H1 (cell line): ENCODE data around the gene FHIT. TPM values are rescaled to one million over a fixed set of nuclear protein-coding genes. Genes with fewer than 3 reads are reported as not detected.

ENCODE experiments used
- CTCF ChIA-PET: fragments of 300-600 bp; sonication (Branson Sonifier 250); formaldehyde crosslinking; loops from one replicate; lab custom pipeline; 2021; ENCODE audit not compliant: partially characterized antibody; lab: Charles Lee
- POLR2A ChIA-PET: fragments of 300-600 bp; sonication (Branson Sonifier 250); formaldehyde crosslinking; loops from one replicate; lab custom pipeline; 2021; ENCODE audit warnings: inconsistent platforms; ENCODE audit not compliant: partially characterized antibody; lab: Charles Lee
- DNase-seq, 2 experiments: peaks; one replicate each; pipeline versions ENCODE4 v3.0.0 to v3.0.0-alpha.2; 2010 to 2022; ENCODE audit warnings: low spot score in 2 of 2, low read depth in 1 of 2, mixed read lengths in 1 of 2
- FAIRE-seq: peaks from 2 replicates; lab custom pipeline; 2011; peaks lifted over from hg19 to GRCh38; lab: Jason Lieb, UNC
- H2AFZ ChIP-seq: 2 replicates; pipeline ENCODE4 v1.8.1; 2012; ENCODE audit warnings: low read length, inconsistent platforms
- H2AK5ac ChIP-seq: 2 replicates; pipeline ENCODE4 v1.6.1; 2013; ENCODE audit warnings: low read depth, low read length
- H2BK120ac ChIP-seq: replicated peaks from 2 replicates; pipeline ENCODE3; 2013; ENCODE audit warnings: low read depth, low read length, inconsistent platforms
- H2BK12ac ChIP-seq: 2 replicates; pipeline ENCODE4 v1.6.1; 2013; ENCODE audit warnings: low read depth, low read length
- H2BK15ac ChIP-seq: 2 replicates; pipeline ENCODE4 v1.6.1; 2013; ENCODE audit warnings: low read length
- H2BK20ac ChIP-seq: 2 replicates; pipeline ENCODE4 v1.6.1; 2013; ENCODE audit warnings: low read length
- H2BK5ac ChIP-seq: 2 replicates; pipeline ENCODE4 v1.6.1; 2013; ENCODE audit warnings: low read depth, low read length
- H3K14ac ChIP-seq: 2 replicates; pipeline ENCODE4 v1.6.1; 2013; ENCODE audit warnings: inconsistent platforms; ENCODE audit not compliant: insufficient read length
- H3K18ac ChIP-seq: 2 replicates; pipeline ENCODE4 v1.6.1; 2013; ENCODE audit warnings: low read length; ENCODE audit errors: extremely low read depth
- H3K23ac ChIP-seq: 2 replicates; pipeline ENCODE4 v1.6.1; 2013; ENCODE audit warnings: inconsistent platforms; ENCODE audit not compliant: insufficient read length
- H3K23me2 ChIP-seq: 2 replicates; pipeline ENCODE4 v1.6.1; 2013; ENCODE audit warnings: low read depth, low read length
- H3K27ac ChIP-seq: 2 replicates; pipeline ENCODE4 v1.6.1; 2011; ENCODE audit warnings: low read depth, low read length, inconsistent platforms
- H3K27me3 ChIP-seq, 4 experiments: replicated peaks in 1 of 4; 1 replicate in 1 of 4; 2 replicates in 3 of 4; pipeline versions ENCODE4 v1.6.1 to v1.8.1; 2011 to 2013; ENCODE audit warnings: low read length in 3 of 4, mild to moderate bottlenecking in 3 of 4, inconsistent platforms in 2 of 4, mixed read lengths in 2 of 4, moderate library complexity in 1 of 4; ENCODE audit not compliant: control insufficient read depth in 3 of 4, insufficient read depth in 3 of 4; ENCODE audit errors: extremely low read depth in 1 of 4
- H3K36me3 ChIP-seq, 4 experiments: 2 replicates each; pipeline versions ENCODE4 v1.6.1 to v1.8.1; 2011 to 2013; ENCODE audit warnings: mild to moderate bottlenecking in 4 of 4, low read length in 3 of 4, moderate library complexity in 2 of 4, control low read depth in 1 of 4, inconsistent platforms in 1 of 4; ENCODE audit not compliant: insufficient read depth in 4 of 4, control insufficient read depth in 2 of 4
- H3K4ac ChIP-seq: replicated peaks from 2 replicates; pipeline ENCODE3; 2013; ENCODE audit warnings: low read length, low read depth, mixed read lengths, inconsistent platforms; ENCODE audit not compliant: insufficient read length
- H3K4me1 ChIP-seq, 4 experiments: replicated peaks in 1 of 4; 1 replicate in 1 of 4; 2 replicates in 3 of 4; pipeline versions ENCODE4 v1.6.1 to v1.8.1; 2011 to 2013; ENCODE audit warnings: low read length in 3 of 4, inconsistent platforms in 2 of 4, mixed read lengths in 1 of 4; ENCODE audit not compliant: insufficient read depth in 4 of 4, control insufficient read depth in 3 of 4
- H3K4me2 ChIP-seq, 2 experiments: 2 replicates each; pipeline versions ENCODE4 v1.6.1 to v1.8.1; 2011 to 2013; ENCODE audit warnings: low read depth in 2 of 2, low read length in 2 of 2, control low read depth in 1 of 2, inconsistent platforms in 1 of 2, mild to moderate bottlenecking in 1 of 2; ENCODE audit not compliant: insufficient read depth in 1 of 2
- H3K4me3 ChIP-seq, 4 experiments: fragments of 200-600, 300-600 bp in 1 of 4; sonication (generic), shearing (Covaris generic), sonication (Bioruptor Twin) in 1 of 4; 2 replicates each; pipeline versions ENCODE4 v1.5.1 to v1.8.1; 2011 to 2016; ENCODE audit warnings: low read length in 4 of 4, low read depth in 3 of 4, control low read depth in 2 of 4, inconsistent platforms in 2 of 4, mild to moderate bottlenecking in 2 of 4, mixed read lengths in 1 of 4, moderate library complexity in 1 of 4; ENCODE audit not compliant: insufficient read depth in 2 of 4; ENCODE audit errors: extremely low read depth in 1 of 4
- H3K56ac ChIP-seq: replicated peaks from 2 replicates; pipeline ENCODE3; 2013; ENCODE audit warnings: low read depth, mild to moderate bottlenecking, mixed read lengths, low read length, inconsistent platforms; ENCODE audit not compliant: insufficient read length
- H3K79me1 ChIP-seq: 2 replicates; pipeline ENCODE4 v1.6.1; 2013; ENCODE audit warnings: low read depth, low read length, control low read depth
- H3K79me2 ChIP-seq, 2 experiments: 2 replicates each; pipeline versions ENCODE4 v1.6.1 to v1.8.1; 2012 to 2013; ENCODE audit warnings: low read length in 2 of 2, mild to moderate bottlenecking in 2 of 2, inconsistent platforms in 1 of 2; ENCODE audit not compliant: insufficient read depth in 2 of 2, control insufficient read depth in 1 of 2
- H3K9ac ChIP-seq, 4 experiments: replicated peaks in 1 of 4; 1 replicate in 1 of 4; 2 replicates in 3 of 4; pipeline versions ENCODE4 v1.6.1 to v1.8.1; 2011 to 2013; ENCODE audit warnings: low read depth in 3 of 4, low read length in 3 of 4, control low read depth in 2 of 4, mild to moderate bottlenecking in 2 of 4, moderate library complexity in 2 of 4, inconsistent platforms in 1 of 4; ENCODE audit errors: extremely low read depth in 1 of 4
- H3K9me3 ChIP-seq, 2 experiments: 2 replicates each; pipeline versions ENCODE4 v1.6.1 to v1.8.1; 2012 to 2013; ENCODE audit warnings: mild to moderate bottlenecking in 2 of 2, moderate library complexity in 2 of 2, control low read depth in 1 of 2, inconsistent platforms in 1 of 2, low read depth in 1 of 2, low read length in 1 of 2, mixed read lengths in 1 of 2; ENCODE audit not compliant: insufficient read depth in 2 of 2
- H4K20me1 ChIP-seq, 2 experiments: replicated peaks in 1 of 2; 2 replicates each; pipeline versions ENCODE3 to v1.8.1; 2011 to 2013; ENCODE audit warnings: inconsistent platforms in 2 of 2, low read length in 2 of 2, mild to moderate bottlenecking in 1 of 2; ENCODE audit not compliant: insufficient read depth in 2 of 2, control insufficient read depth in 1 of 2
- H4K5ac ChIP-seq: 2 replicates; pipeline ENCODE4 v1.6.1; 2013; ENCODE audit warnings: low read length, low read depth, mixed read lengths, inconsistent platforms; ENCODE audit not compliant: insufficient read length
- H4K8ac ChIP-seq: 2 replicates; pipeline ENCODE4 v1.8.0; 2013; ENCODE audit warnings: mild to moderate bottlenecking, moderate library complexity, low read length, inconsistent platforms; ENCODE audit not compliant: insufficient read depth; ENCODE audit errors: extremely low read depth
- H4K91ac ChIP-seq: replicated peaks from 2 replicates; pipeline ENCODE3; 2013; ENCODE audit warnings: low read length, mixed read lengths, inconsistent platforms; ENCODE audit not compliant: insufficient read length
- EGR1 ChIP-seq: IDR thresholded peaks from 2 replicates; pipeline ENCODE4 v1.6.1; 2011; ENCODE audit warnings: low read depth, low read length, borderline replicate concordance
- HDAC6 ChIP-seq: IDR thresholded peaks from one replicate; pipeline ENCODE4 v1.7.1; 2012; ENCODE audit warnings: low read depth, mild to moderate bottlenecking, inconsistent platforms, low read length, moderate library complexity
- RNF2 ChIP-seq: fragments of 200-900, 300-1000 bp; sonication (generic); IDR thresholded peaks from 2 replicates; pipeline ENCODE4 v1.7.1; 2016; ENCODE audit warnings: borderline replicate concordance, low read depth, mild to moderate bottlenecking, antibody characterized with exemption, low read length; ENCODE audit not compliant: poor library complexity, severe bottlenecking; ENCODE audit errors: missing control alignments
- SIRT6 ChIP-seq: IDR thresholded peaks from one replicate; pipeline ENCODE4 v1.7.1; 2012; ENCODE audit warnings: low read length, inconsistent platforms
- SIX5 ChIP-seq: IDR thresholded peaks from 2 replicates; pipeline ENCODE4 v1.6.1; 2011; ENCODE audit warnings: mild to moderate bottlenecking, low read depth, low read length
- SP4 ChIP-seq: IDR thresholded peaks from 2 replicates; pipeline ENCODE4 v1.6.1; 2012; ENCODE audit warnings: low read length, inconsistent platforms
- TBP ChIP-seq: IDR thresholded peaks from 2 replicates; pipeline ENCODE4 v1.6.1; 2011; ENCODE audit warnings: low read depth, low read length, improper control_type of control experiment
- USF2 ChIP-seq: IDR thresholded peaks from 2 replicates; pipeline ENCODE4 v1.6.1; 2011; ENCODE audit warnings: low read length, improper control_type of control experiment
- WGBS, 2 experiments: shearing (Covaris generic) in 1 of 2; methylation state at CpG; one replicate each; pipeline versions ENCODE4 v1.1.6 to v1.1.7; 2013 to 2015; ENCODE audit warnings: low lambda C conversion rate in 2 of 2, mixed read lengths in 2 of 2, inconsistent platforms in 1 of 2, low coverage in 1 of 2, missing lambda C conversion rate in 1 of 2; ENCODE audit not compliant: insufficient replicate concordance in 2 of 2, insufficient coverage in 1 of 2, insufficient read length in 1 of 2; ENCODE audit errors: extremely low coverage in 1 of 2, missing lambda C conversion rate in 1 of 2; 5-methylcytosine and 5-hydroxymethylcytosine counted together
- polyA plus RNA-seq, 7 experiments: library from polyadenylated mRNA; depleted of rRNA in 3 of 7; stranded (reverse) in 5 of 7; unstranded in 2 of 7; fragments of >200 nt in 5 of 7; fragments of 200-250 nt in 2 of 7; gene quantifications; 1 replicate in 5 of 7; 2 replicates in 1 of 7; 4 replicates in 1 of 7; pipeline versions ENCODE4 v1.2.1 to v1.2.3, GENCODE V29; 2011 to 2013; ENCODE audit warnings: missing spikeins in 2 of 7, mixed read lengths in 2 of 7
- total RNA-seq: library from RNA; stranded (reverse); fragmentation: NEBNext Ultra II Directional; extraction: Animal tissue kit (Norgen Biotek cat#: 25700); gene quantifications from 2 replicates; pipeline ENCODE4 v1.2.1, GENCODE V29; 2021

FHIT gene
- total and polyA plus RNA-seq, 2 of the 8 experiments (the other 6 are each of a cell fraction or from before 2014, with no cell fraction given): 1.2 to 3.2 TPM

- POLR2A ChIA-PET: no interaction called here
- Histone ChIP-seq H4K8ac (no peak overlapping the region), H3K23ac (no peak overlapping the region), H3K27ac (no peak overlapping the region), H3K9ac (no peak overlapping the region), H2BK20ac (no peak overlapping the region), H2AK5ac (no peak overlapping the region), H3K14ac (no peak overlapping the region), H2BK5ac (no peak overlapping the region), H3K79me1 (no peaks in the 10 kb centered on the region), H2AFZ (no peak overlapping the region), H3K79me2 (no peaks in the 10 kb centered on the region), H2BK12ac (no peak overlapping the region), H3K4ac (no peak overlapping the region), H4K20me1 (no peaks in the 10 kb centered on the region), H3K18ac (no peak overlapping the region), H3K4me3 (no peak overlapping the region), H3K4me2 (no peak overlapping the region), H3K9me3 (no peaks in the 10 kb centered on the region; a peak in 1 of 4 replicates), H3K56ac (no peak overlapping the region), H4K91ac (no peak overlapping the region), H3K27me3 (no peaks in the 10 kb centered on the region), H2BK15ac (no peak overlapping the region), H4K5ac (no peak overlapping the region), H2BK120ac (no peak overlapping the region), H3K23me2 (no peaks in the 10 kb centered on the region), H3K4me1 (peaks cover 0 to 13% (median 8%) of the 10 kb centered on the region in 4 experiments; a peak in 4 of 7 replicates), H3K36me3 (no peaks in the 10 kb centered on the region)
- FAIRE-seq (no peak), DNase-seq (no peak)
- 89% methylated on average over 1 of the region's 1 CpG; no CpG with 5 or more reads in 1 of the 2 experiments for WGBS, 2 experiments
- TF ChIP-seq SIRT6 (no peak), EGR1 (no peak), SP4 (no peak), HDAC6 (no peak), USF2 (no peak), TBP (no peak), RNF2 (no peak), SIX5 (no peak)
- CTCF ChIA-PET: interaction anchor here (1.1 kb wide), 1 partner anchor 65 kb away, joined by 3 read pairs; no protein-coding TSS in a partner anchor
Measured at GRCh38 chr3:61237858-61238257, 13.4 kb downstream of the FHIT start.
